ENCODE data around the gene PREX1. TPM values are rescaled to one million over a fixed set of nuclear protein-coding genes. Genes with fewer than 3 reads are reported as not detected.

Gene PREX1
- total RNA-seq, 1 donor from 2014 or later: 2.9 TPM

GRCh38 chr20:48850977-48851299, 23.1 kb upstream of the PREX1 start:
- Mint-ChIP-seq H3K4me1 (ENCODE audit: low read depth) (peaks cover 4% of the 10 kb centered on the region), H3K36me3 (ENCODE audit: insufficient read depth) (no peaks in the 10 kb centered on the region), H3K27ac (no peak overlapping the region), H3K4me3 (ENCODE audit: low read depth) (no peak overlapping the region), H3K27me3 (peaks cover 24% of the 10 kb centered on the region), H3K9me3 (ENCODE audit: low read depth) (no peaks in the 10 kb centered on the region)
- no peak for TF ChIP-seq CTCF (IDR thresholded peaks at IDR 0.05; ENCODE audit: unreplicated experiment)
- DNase-seq (ENCODE audit: low spot score, unreplicated experiment): no peak

- no peaks in the 10 kb centered on the region for H3K36me3 Mint-ChIP-seq (ENCODE audit: insufficient read depth)
- H3K27ac Mint-ChIP-seq: no peak overlapping the region
- H3K4me1 Mint-ChIP-seq (ENCODE audit: low read depth): peaks cover 4% of the 10 kb centered on the region
- H3K9me3 Mint-ChIP-seq (ENCODE audit: low read depth): no peaks in the 10 kb centered on the region
- H3K27me3 Mint-ChIP-seq: peaks cover 24% of the 10 kb centered on the region
- no peak overlapping the region for H3K4me3 Mint-ChIP-seq (ENCODE audit: low read depth)
- no peak for TF ChIP-seq CTCF (IDR thresholded peaks at IDR 0.05; ENCODE audit: unreplicated experiment)
- DNase-seq (ENCODE audit: low spot score, unreplicated experiment): no peak
Observed at GRCh38 chr20:48850257-48850976, 22.6 kb upstream of the PREX1 start.

GRCh38 chr20:48849779-48850178, 22.0 kb upstream of the PREX1 start:
- Mint-ChIP-seq H3K4me3 (ENCODE audit: low read depth) (no peak overlapping the region), H3K27me3 (peaks cover 25% of the 10 kb centered on the region), H3K27ac (no peak overlapping the region), H3K9me3 (ENCODE audit: low read depth) (no peaks in the 10 kb centered on the region), H3K4me1 (ENCODE audit: low read depth) (peaks cover 4% of the 10 kb centered on the region), H3K36me3 (ENCODE audit: insufficient read depth) (no peaks in the 10 kb centered on the region)
- TF ChIP-seq CTCF (IDR thresholded peaks at IDR 0.05; ENCODE audit: unreplicated experiment): no peak
- DNase-seq (ENCODE audit: low spot score, unreplicated experiment): no peak

GRCh38 chr20:48849299-48849698, 21.5 kb upstream of the PREX1 start:
- Mint-ChIP-seq H3K4me3 (ENCODE audit: low read depth) (no peak overlapping the region), H3K9me3 (ENCODE audit: low read depth) (no peaks in the 10 kb centered on the region), H3K27ac (no peak overlapping the region), H3K4me1 (ENCODE audit: low read depth) (peaks cover 4% of the 10 kb centered on the region), H3K27me3 (peaks cover 29% of the 10 kb centered on the region), H3K36me3 (ENCODE audit: insufficient read depth) (no peaks in the 10 kb centered on the region)
- DNase-seq (ENCODE audit: low spot score, unreplicated experiment): no peak
- TF ChIP-seq CTCF (IDR thresholded peaks at IDR 0.05; ENCODE audit: unreplicated experiment): no peak

GRCh38 chr20:48847498-48848205, 19.9 kb upstream of the PREX1 start:
- no peaks in the 10 kb centered on the region for H3K4me1 Mint-ChIP-seq (ENCODE audit: low read depth)
- no peak for TF ChIP-seq CTCF (IDR thresholded peaks at IDR 0.05; ENCODE audit: unreplicated experiment)
- H3K27me3 Mint-ChIP-seq: peaks cover 25% of the 10 kb centered on the region
- no peaks in the 10 kb centered on the region for H3K9me3 Mint-ChIP-seq (ENCODE audit: low read depth)
- no peak overlapping the region for H3K4me3 Mint-ChIP-seq (ENCODE audit: low read depth)
- no peak for DNase-seq (ENCODE audit: low spot score, unreplicated experiment)
- H3K36me3 Mint-ChIP-seq (ENCODE audit: insufficient read depth): no peaks in the 10 kb centered on the region
- H3K27ac Mint-ChIP-seq: no peak overlapping the region

All from progenitor cell of endocrine pancreas (in vitro differentiated cells).